Esophagus muscularis mucosa (tissue), 4 donors: Measurements from ENCODE around the gene ACBD4. TPM values are rescaled to one million over a fixed set of nuclear protein-coding genes. Genes with fewer than 3 reads are reported as not detected.
A peak's percentile ranks its signal among the peaks of the same experiment; 100 is the strongest.

Experiments used
- DNase-seq: peaks from one replicate; pipeline ENCODE4 v3.0.0-alpha.2; 2017; ENCODE audit errors: extremely low spot score
- H3K27ac ChIP-seq, 4 donors: fragments of 200-600 bp; sonication (generic); replicated peaks in 1 of 4; 1 replicate in 3 of 4; 2 replicates in 1 of 4; pipeline ENCODE4 v1.5.1; 2016 to 2019; ENCODE audit warnings: mild to moderate bottlenecking in 1 of 4
- H3K27me3 ChIP-seq, 4 donors: fragments of 200-600 bp; sonication (generic); one replicate each; pipeline versions ENCODE4 v1.5.1 to v1.6.0; 2016 to 2019
- H3K36me3 ChIP-seq, 4 donors: fragments of 200-600 bp; sonication (generic); one replicate each; pipeline ENCODE4 v1.5.1; 2016 to 2019
- H3K4me1 ChIP-seq, 4 donors: fragments of 200-600 bp; sonication (generic); one replicate each; pipeline ENCODE4 v1.5.1; 2016 to 2019
- H3K4me3 ChIP-seq, 4 donors: fragments of 200-600 bp; sonication (generic); 1 replicate in 2 of 4; 2 replicates in 2 of 4; pipeline ENCODE4 v1.5.1; 2016 to 2019; ENCODE audit warnings: mild to moderate bottlenecking in 4 of 4, moderate library complexity in 1 of 4
- H3K9me3 ChIP-seq, 4 donors: fragments of 200-600 bp; sonication (generic); 1 replicate in 3 of 4; 2 replicates in 1 of 4; pipeline ENCODE4 v1.5.1; 2016 to 2019
- EP300 ChIP-seq: sonication (generic); formaldehyde crosslinking; IDR thresholded peaks from one replicate; pipeline ENCODE4 v1.6.1; 2017; ENCODE audit warnings: antibody characterized with exemption
- POLR2A ChIP-seq: fragments of 450-650 bp; IDR thresholded peaks from one replicate; pipeline ENCODE4 v1.6.1; 2017; ENCODE audit warnings: antibody characterized with exemption, moderate library complexity, mild to moderate bottlenecking, low read depth
- POLR2AphosphoS5 ChIP-seq, 2 donors: sonication (generic); formaldehyde crosslinking; IDR thresholded peaks; one replicate each; pipeline ENCODE4 v1.6.1; 2017; ENCODE audit warnings: antibody characterized with exemption in 2 of 2
- WGBS: methylation state at CpG from one replicate; pipeline ENCODE4 v1.1.5; 2018; 5-methylcytosine and 5-hydroxymethylcytosine counted together
- intact Hi-C: fragments of 100-400 bp; cut with DNase I; formaldehyde crosslinking; loops from one replicate; pipeline ENCODE4 v1.15.1; 2023
- total RNA-seq, 4 donors: library from RNA; depleted of rRNA; stranded (reverse); fragments of >200 nt; gene quantifications; one replicate each; pipeline versions ENCODE4 v1.1.0 to v1.2.1, GENCODE V29; 2016
- TF ChIP-seq, protein P1 (sequence below), 3 experiments: fragments of 200-600 bp in 2 of 3; fragments of 450-650 bp in 1 of 3; sonication (generic) in 2 of 3; IDR thresholded peaks; one replicate each; pipeline ENCODE4 v1.5.1; 2017 to 2019; ENCODE audit warnings: antibody characterized with exemption in 3 of 3, mild to moderate bottlenecking in 2 of 3, moderate library complexity in 1 of 3

ACBD4 gene
- total RNA-seq, 4 donors from 2014 or later: 20.9 to 34.8 (median 23.5) TPM

- WGBS: 100% methylated on average over 2 of the region's 2 CpGs
- intact Hi-C loops: loop anchor here (5.0 kb wide), 1 partner anchor 42 kb away; no protein-coding TSS in a partner anchor
- peak overlapping the region; percentile 12 to 44 (median 17) for H3K27ac ChIP-seq
These were observed 20.0 kb downstream of the ACBD4 start for GRCh38 chr17:45155483-45155882.

DNA sequence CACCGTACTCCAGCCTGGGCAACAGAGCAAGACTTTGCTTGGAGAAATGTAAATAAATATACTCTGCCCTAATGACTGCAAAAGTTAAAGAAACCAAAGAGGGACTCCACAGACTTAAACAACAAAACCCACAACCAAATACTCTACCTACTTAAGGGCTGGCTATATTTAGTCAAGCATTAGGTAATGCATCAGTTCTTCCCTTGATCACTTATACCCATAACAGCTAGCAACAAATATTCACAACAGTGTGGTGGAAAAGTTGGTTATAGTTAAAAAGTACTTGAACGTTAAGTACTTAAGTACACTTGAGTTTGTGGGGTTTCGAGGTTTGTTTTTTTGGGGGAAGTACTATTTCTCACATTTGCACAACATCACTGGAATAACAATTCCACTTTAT, 20.8 kb downstream of the ACBD4 start:
- H3K27ac ChIP-seq: peak overlapping the region in 3 of 4 donors; percentile 12 to 18 (median 16)
- no peak overlapping the region for H3K4me3 ChIP-seq
- WGBS: 88% methylated on average over 3 of the region's 3 CpGs
- H3K4me1 ChIP-seq: peaks cover 55 to 87% (median 84%) of the 10 kb centered on the region in 4 donors
- no peaks in the 10 kb centered on the region for H3K27me3 ChIP-seq
- intact Hi-C loops: loop anchor here (5.0 kb wide), 1 partner anchor 41 kb away; no protein-coding TSS in a partner anchor
- no peaks in the 10 kb centered on the region for H3K9me3 ChIP-seq
- TF ChIP-seq, protein P1, sequence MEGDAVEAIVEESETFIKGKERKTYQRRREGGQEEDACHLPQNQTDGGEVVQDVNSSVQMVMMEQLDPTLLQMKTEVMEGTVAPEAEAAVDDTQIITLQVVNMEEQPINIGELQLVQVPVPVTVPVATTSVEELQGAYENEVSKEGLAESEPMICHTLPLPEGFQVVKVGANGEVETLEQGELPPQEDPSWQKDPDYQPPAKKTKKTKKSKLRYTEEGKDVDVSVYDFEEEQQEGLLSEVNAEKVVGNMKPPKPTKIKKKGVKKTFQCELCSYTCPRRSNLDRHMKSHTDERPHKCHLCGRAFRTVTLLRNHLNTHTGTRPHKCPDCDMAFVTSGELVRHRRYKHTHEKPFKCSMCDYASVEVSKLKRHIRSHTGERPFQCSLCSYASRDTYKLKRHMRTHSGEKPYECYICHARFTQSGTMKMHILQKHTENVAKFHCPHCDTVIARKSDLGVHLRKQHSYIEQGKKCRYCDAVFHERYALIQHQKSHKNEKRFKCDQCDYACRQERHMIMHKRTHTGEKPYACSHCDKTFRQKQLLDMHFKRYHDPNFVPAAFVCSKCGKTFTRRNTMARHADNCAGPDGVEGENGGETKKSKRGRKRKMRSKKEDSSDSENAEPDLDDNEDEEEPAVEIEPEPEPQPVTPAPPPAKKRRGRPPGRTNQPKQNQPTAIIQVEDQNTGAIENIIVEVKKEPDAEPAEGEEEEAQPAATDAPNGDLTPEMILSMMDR (IDR thresholded peaks at IDR 0.05): no peak
- TF ChIP-seq POLR2AphosphoS5 (IDR thresholded peaks at IDR 0.05) (no peak), POLR2A (no peak), EP300 (no peak)
- DNase-seq: no peak
- no peaks in the 10 kb centered on the region for H3K36me3 ChIP-seq

More at GRCh38 chr17:45155483-45155882, 20.0 kb downstream of the ACBD4 start:
- no peak for DNase-seq
- no peak overlapping the region for H3K4me3 ChIP-seq
- H3K9me3 ChIP-seq: no peaks in the 10 kb centered on the region
- H3K4me1 ChIP-seq: peaks cover 63 to 95% (median 92%) of the 10 kb centered on the region in 4 donors
- H3K27me3 ChIP-seq: no peaks in the 10 kb centered on the region
- TF ChIP-seq, protein P1 (IDR thresholded peaks at IDR 0.05): no peak
- no peak for TF ChIP-seq POLR2A
- no peak for TF ChIP-seq EP300
- TF ChIP-seq POLR2AphosphoS5 (IDR thresholded peaks at IDR 0.05): no peak
- no peaks in the 10 kb centered on the region for H3K36me3 ChIP-seq

GRCh38 chr17:45160447-45161287, 25.2 kb downstream of the ACBD4 start:
- no peaks in the 10 kb centered on the region for H3K9me3 ChIP-seq
- WGBS: 0% methylated on average over 12 of the region's 48 CpGs
- H3K27me3 ChIP-seq: no peaks in the 10 kb centered on the region
- H3K27ac ChIP-seq: peak overlapping the region; percentile 99 to 100 (median 100)
- H3K4me1 ChIP-seq: peaks cover 43 to 60% (median 55%) of the 10 kb centered on the region in 4 donors
- DNase-seq: no peak
- no peak for TF ChIP-seq EP300
- TF ChIP-seq, protein P1 (IDR thresholded peaks at IDR 0.05): peak in 1 of 3 experiments; percentile 33
- intact Hi-C loops: no loop called here
- H3K36me3 ChIP-seq: no peaks in the 10 kb centered on the region
- H3K4me3 ChIP-seq: peak overlapping the region; percentile 91 to 97 (median 96)

DNA sequence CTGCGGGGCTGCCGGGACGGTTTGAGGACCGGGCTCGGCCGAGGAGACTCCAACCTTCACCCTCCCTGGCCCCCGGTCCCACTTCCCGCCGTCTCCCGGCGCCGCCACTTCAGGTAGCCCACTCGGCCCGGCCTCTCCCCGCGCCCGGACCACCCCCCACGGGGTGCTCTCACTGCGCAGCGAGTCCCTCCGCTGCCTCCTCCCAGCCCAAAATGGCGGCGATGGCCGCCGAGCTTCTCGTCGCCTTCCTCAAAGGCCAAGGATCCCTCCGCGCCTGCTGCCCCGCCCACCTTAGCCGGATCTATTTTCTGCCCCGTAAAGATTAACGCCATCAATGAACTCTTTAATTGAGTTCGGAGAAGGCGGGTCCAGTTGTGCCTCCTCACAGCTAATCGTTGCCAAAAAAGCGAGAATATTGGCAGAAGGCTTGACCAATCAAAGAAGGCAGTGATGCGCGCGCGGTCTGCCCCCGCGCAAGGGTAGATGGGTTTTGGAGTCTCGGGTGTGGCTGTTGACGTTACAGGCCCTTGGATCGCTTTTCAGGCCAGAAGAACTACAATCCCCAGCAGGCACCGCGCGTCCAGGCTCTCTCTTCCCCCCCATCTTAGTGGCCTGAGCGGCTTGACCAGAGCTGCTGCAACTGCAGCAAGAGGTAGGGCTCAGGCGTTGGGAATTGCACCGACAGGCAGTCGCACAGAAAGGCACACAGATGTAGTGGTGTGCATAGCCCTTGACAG, 26.0 kb downstream of the ACBD4 start, which contains the start of gene HEXIM2:
Gene HEXIM2 (plus strand): TSS at position 588 of the 737 bp plus-strand sequence. CDS start 919 bp downstream, outside the sequence.
- Histone ChIP-seq H3K4me3 (peak within 1 kb of the TSS; percentile 91 to 97 (median 96)), H3K36me3 (no peaks in the 10 kb centered on the region), H3K9me3 (no peaks in the 10 kb centered on the region), H3K27me3 (no peaks in the 10 kb centered on the region), H3K27ac (peak within 1 kb of the TSS; percentile 99 to 100 (median 100)), H3K4me1 (peaks cover 40 to 52% (median 48%) of the 10 kb centered on the region in 4 donors)
- peak; percentile 100 for DNase-seq
- TF ChIP-seq POLR2A (peak; percentile 96), POLR2AphosphoS5 (IDR thresholded peaks at IDR 0.05) (peak; percentile 96 to 99), EP300 (no peak)
- TF ChIP-seq, protein P1 (IDR thresholded peaks at IDR 0.05): peak in 1 of 3 experiments; percentile 31
- intact Hi-C loops: no loop called here
- under 1% methylated on average over 27 of the region's 53 CpGs for WGBS
